GM23338 (cell line): ENCODE data around the gene POLG2. TPM values are rescaled to one million over a fixed set of nuclear protein-coding genes. Genes with fewer than 3 reads are reported as not detected.
A peak's percentile ranks its signal among the peaks of the same experiment; 100 is the strongest.
"Not testable (repeated sequence)": the region's sequence is repeated elsewhere in the genome, so short reads cannot be mapped to it uniquely, and the experiment has no call there.

Experiments used
- ATAC-seq: fragments of 200-7000 bp; cut with Tn5 transposase; 3 replicates; pipeline ENCODE4 v1.9.1; 2020
- DNase-seq: peaks from one replicate; pipeline ENCODE4 v3.0.0-alpha.2; 2015; ENCODE audit warnings: low spot score
- H2AFZ ChIP-seq: fragments of 200-600 bp; sonication (generic); 2 replicates; pipeline ENCODE4 v1.8.0; 2016; ENCODE audit warnings: antibody characterized with exemption, mild to moderate bottlenecking, moderate library complexity
- H3F3A ChIP-seq: fragments of 200-600 bp; sonication (generic); replicated peaks from 2 replicates; pipeline ENCODE4 v1.8.0; 2017; ENCODE audit warnings: antibody characterized with exemption, mixed run types, low read depth
- H3K27ac ChIP-seq: fragments of 200-600 bp; sonication (generic); 2 replicates; pipeline ENCODE4 v1.6.1; 2016; ENCODE audit warnings: low read depth
- H3K27me3 ChIP-seq: fragments of 200-600 bp; sonication (generic); 2 replicates; pipeline ENCODE4 v1.8.0; 2016; ENCODE audit warnings: mild to moderate bottlenecking, mixed run types, moderate library complexity; ENCODE audit not compliant: insufficient read depth
- H3K36me3 ChIP-seq: fragments of 200-600 bp; sonication (generic); 2 replicates; pipeline ENCODE4 v1.8.0; 2016; ENCODE audit warnings: mild to moderate bottlenecking; ENCODE audit not compliant: insufficient read depth
- H3K4me1 ChIP-seq: fragments of 200-600 bp; sonication (generic); 2 replicates; pipeline ENCODE4 v1.8.0; 2016; ENCODE audit warnings: mild to moderate bottlenecking, moderate library complexity; ENCODE audit not compliant: insufficient read depth
- H3K4me2 ChIP-seq: fragments of 200-600 bp; sonication (generic); 2 replicates; pipeline ENCODE4 v1.7.1; 2017; ENCODE audit warnings: mixed run types
- H3K4me3 ChIP-seq: fragments of 200-600 bp; sonication (generic); 2 replicates; pipeline ENCODE4 v1.6.1; 2016; ENCODE audit warnings: mixed run types
- H3K79me2 ChIP-seq: fragments of 200-600 bp; sonication (generic); replicated peaks from 2 replicates; pipeline ENCODE4 v1.8.0; 2017; ENCODE audit warnings: mild to moderate bottlenecking; ENCODE audit not compliant: insufficient read depth
- H3K9me2 ChIP-seq: fragments of 200-600 bp; sonication (generic); 2 replicates; pipeline ENCODE4 v1.8.0; 2017; ENCODE audit not compliant: insufficient read depth
- H4K20me1 ChIP-seq: fragments of 200-600 bp; sonication (generic); replicated peaks from 2 replicates; pipeline ENCODE4 v1.8.0; 2017; ENCODE audit warnings: mild to moderate bottlenecking; ENCODE audit not compliant: insufficient read depth
- H3K27ac Mint-ChIP-seq: 2 replicates; pipeline ENCODE4 v1.8.0; 2020; ENCODE audit warnings: inconsistent platforms, mild to moderate bottlenecking, moderate library complexity, mixed read lengths
- H3K27me3 Mint-ChIP-seq: 3 replicates; pipeline ENCODE4 v1.8.0; 2022; ENCODE audit warnings: low read depth, mild to moderate bottlenecking, moderate library complexity, mixed read lengths, inconsistent platforms; ENCODE audit not compliant: insufficient read depth, poor library complexity
- H3K36me3 Mint-ChIP-seq: 3 replicates; pipeline ENCODE4 v1.8.0; 2021; ENCODE audit warnings: low read depth, mild to moderate bottlenecking, inconsistent platforms, moderate library complexity, mixed read lengths
- H3K4me1 Mint-ChIP-seq: 3 replicates; pipeline ENCODE4 v1.8.0; 2020; ENCODE audit warnings: mild to moderate bottlenecking, inconsistent platforms, mixed read lengths
- H3K4me3 Mint-ChIP-seq: 3 replicates; pipeline ENCODE4 v1.8.0; 2021; ENCODE audit warnings: moderate library complexity, mild to moderate bottlenecking, inconsistent platforms, mixed read lengths
- H3K9me3 Mint-ChIP-seq: 3 replicates; pipeline ENCODE4 v1.8.0; 2020; ENCODE audit warnings: moderate library complexity, mild to moderate bottlenecking, inconsistent platforms, mixed read lengths
- CREB1 ChIP-seq: fragments of 250-450 bp; sonication (Bioruptor Pico); IDR thresholded peaks from 2 replicates; pipeline ENCODE4 v1.5.0; 2020; ENCODE audit warnings: low read depth, mild to moderate bottlenecking, moderate library complexity
- EZH2 ChIP-seq: fragments of 200-600 bp; sonication (generic); IDR thresholded peaks from one replicate; pipeline ENCODE4 v1.8.0; 2017; ENCODE audit warnings: antibody characterized with exemption, mild to moderate bottlenecking, low read depth; ENCODE audit not compliant: unreplicated experiment
- EZH2phosphoT487 ChIP-seq: fragments of 200-600 bp; sonication (generic); IDR thresholded peaks from one replicate; pipeline ENCODE4 v1.8.1; 2018; ENCODE audit warnings: antibody characterized with exemption; ENCODE audit not compliant: unreplicated experiment
- JUNB ChIP-seq: IDR thresholded peaks from one replicate; pipeline ENCODE4 v1.6.1; 2016; ENCODE audit warnings: antibody characterized with exemption; ENCODE audit not compliant: unreplicated experiment
- NANOG ChIP-seq: IDR thresholded peaks from 2 replicates; pipeline ENCODE4 v1.6.1; 2016; ENCODE audit warnings: antibody characterized with exemption, borderline replicate concordance
- POLR2AphosphoS5 ChIP-seq: IDR thresholded peaks from 2 replicates; pipeline ENCODE4 v1.6.1; 2016; ENCODE audit warnings: antibody characterized with exemption, low read depth
- ZNF114 ChIP-seq: fragments of 250-450 bp; sonication (Bioruptor Pico); IDR thresholded peaks from 2 replicates; pipeline ENCODE4 v1.5.0; 2020; ENCODE audit warnings: mild to moderate bottlenecking, moderate library complexity
- microRNA-seq: library from miRNA; unstranded; fragments of <30 nt; microRNA quantifications from one replicate; pipeline ENCODE4, GENCODE V29; 2017
- polyA plus RNA-seq: library from polyadenylated mRNA; unstranded; fragments of >200 nt; fragmentation: Nextera tagmentation; extraction: Ambion mirVana; gene quantifications from 2 replicates; pipeline ENCODE4 v1.2.1, GENCODE V29; 2016
- small RNA-seq: library from RNA; depleted of rRNA; stranded (forward); fragments of <200 nt; gene quantifications from one replicate; pipeline ENCODE3, GENCODE V24; 2014; ENCODE audit warnings: low replicate concordance
- total RNA-seq: library from RNA; depleted of rRNA; stranded (reverse); fragments of >200 nt; shearing (Covaris generic); gene quantifications from 2 replicates; pipeline ENCODE4 v1.2.3, GENCODE V29; 2014; rRNA removed
- TF ChIP-seq, protein P1 (sequence below): IDR thresholded peaks from 2 replicates; pipeline ENCODE4 v1.6.1; 2016; ENCODE audit warnings: antibody characterized with exemption

Gene POLG2
- total and polyA plus RNA-seq, 2 experiments from 2014 or later, result 20.2 to 28.0 TPM

DNA sequence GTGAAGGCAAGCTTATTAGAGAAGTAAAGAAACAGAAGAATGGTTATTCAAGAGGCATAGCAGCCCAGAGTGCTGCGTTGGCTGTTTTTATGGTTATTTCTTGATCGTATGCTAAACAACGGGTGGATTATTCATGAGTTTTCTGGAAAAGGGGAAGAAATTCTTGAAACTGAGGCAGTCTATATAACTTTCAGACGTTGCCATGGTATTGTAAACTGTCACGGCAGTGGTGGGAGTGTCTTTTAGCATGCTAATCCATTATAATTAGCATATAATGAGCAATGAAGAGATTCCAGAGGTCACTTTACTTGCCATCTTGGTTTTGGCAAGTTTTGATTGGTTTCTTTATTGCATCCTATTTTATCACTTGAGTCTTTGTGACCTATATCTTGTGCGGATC is 65.3 kb downstream of the POLG2 start:
- Histone ChIP-seq H3K27ac (no peak overlapping the region), H3K4me1 (no peaks in the 10 kb centered on the region), H3K27me3 (no peaks in the 10 kb centered on the region), H4K20me1 (no peaks in the 10 kb centered on the region), H3K36me3 (peaks cover 4% of the 10 kb centered on the region; the same call in 1 of the 2 replicates), H3K79me2 (no peaks in the 10 kb centered on the region), H2AFZ (no peak overlapping the region), H3K4me2 (no peak overlapping the region), H3K4me3 (no peak overlapping the region), H3F3A (no peaks in the 10 kb centered on the region), H3K9me2 (no peaks in the 10 kb centered on the region)
- ATAC-seq, result no peak
- Mint-ChIP-seq H3K36me3 (peaks cover 28% of the 10 kb centered on the region), H3K27ac (no peak overlapping the region), H3K9me3 (peaks cover 34% of the 10 kb centered on the region), H3K4me3 (no peak overlapping the region), H3K27me3 (peaks cover 6% of the 10 kb centered on the region), H3K4me1 (peaks cover 38% of the 10 kb centered on the region)
- no peak for DNase-seq
- no peak for TF ChIP-seq EZH2
- TF ChIP-seq NANOG, result no peak
- TF ChIP-seq, protein P1, sequence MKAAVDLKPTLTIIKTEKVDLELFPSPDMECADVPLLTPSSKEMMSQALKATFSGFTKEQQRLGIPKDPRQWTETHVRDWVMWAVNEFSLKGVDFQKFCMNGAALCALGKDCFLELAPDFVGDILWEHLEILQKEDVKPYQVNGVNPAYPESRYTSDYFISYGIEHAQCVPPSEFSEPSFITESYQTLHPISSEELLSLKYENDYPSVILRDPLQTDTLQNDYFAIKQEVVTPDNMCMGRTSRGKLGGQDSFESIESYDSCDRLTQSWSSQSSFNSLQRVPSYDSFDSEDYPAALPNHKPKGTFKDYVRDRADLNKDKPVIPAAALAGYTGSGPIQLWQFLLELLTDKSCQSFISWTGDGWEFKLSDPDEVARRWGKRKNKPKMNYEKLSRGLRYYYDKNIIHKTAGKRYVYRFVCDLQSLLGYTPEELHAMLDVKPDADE, result no peak
- TF ChIP-seq ZNF114 (CRISPR knock-in tag), result no peak
- TF ChIP-seq POLR2AphosphoS5, result no peak
- TF ChIP-seq JUNB, result no peak

GRCh38 chr17:64430036-64430435 is 66.8 kb downstream of the POLG2 start:
- not testable (repeated sequence) for H3K27me3 Mint-ChIP-seq, H3K9me2 ChIP-seq

DNA sequence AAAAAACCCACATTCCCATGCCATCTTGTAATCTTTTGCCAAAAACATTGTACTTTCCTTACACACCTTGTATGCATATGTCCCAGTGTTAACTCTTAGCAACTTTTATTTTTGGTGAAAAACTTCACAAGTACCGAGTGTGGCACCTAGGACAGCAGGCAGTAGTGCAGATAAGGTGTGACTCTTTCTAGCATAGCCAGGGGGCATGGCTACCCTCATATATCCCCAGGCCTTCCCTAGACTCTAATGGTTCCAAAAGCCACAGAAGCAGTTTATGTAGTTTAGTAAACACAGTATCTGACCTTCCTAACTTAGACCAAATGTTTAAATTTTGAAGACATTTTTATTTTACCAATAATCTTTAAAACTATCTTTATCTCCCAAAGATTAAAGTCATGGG is 68.4 kb downstream of the POLG2 start:
- peak; percentile 21 for ATAC-seq
- H3K9me3 Mint-ChIP-seq, result peaks cover 15% of the 10 kb centered on the region; the same call in 2 of the 3 replicates
- peaks cover 7% of the 10 kb centered on the region; the same call in 2 of the 3 replicates for H3K36me3 Mint-ChIP-seq
- no peak for DNase-seq
- H3K4me3 Mint-ChIP-seq, result no peak overlapping the region
- Histone ChIP-seq H3K9me2 (no peaks in the 10 kb centered on the region), H3K4me3 (no peak overlapping the region), H4K20me1 (no peaks in the 10 kb centered on the region), H2AFZ (no peak overlapping the region), H3K4me1 (peaks cover 5% of the 10 kb centered on the region; the same call in 1 of the 2 replicates), H3K79me2 (no peaks in the 10 kb centered on the region), H3K27ac (no peak overlapping the region), H3K4me2 (no peak overlapping the region), H3K27me3 (no peaks in the 10 kb centered on the region), H3K36me3 (peaks cover 13% of the 10 kb centered on the region; the same call in 1 of the 2 replicates), H3F3A (no peaks in the 10 kb centered on the region)
- peak overlapping the region; percentile 54; the same call in 1 of the 2 replicates for H3K27ac Mint-ChIP-seq
- no peak for TF ChIP-seq EZH2
- TF ChIP-seq CREB1 (CRISPR knock-in tag), result no peak
- TF ChIP-seq ZNF114 (CRISPR knock-in tag), result no peak
- TF ChIP-seq, protein P1, result no peak
- TF ChIP-seq POLR2AphosphoS5, result no peak
- TF ChIP-seq EZH2phosphoT487, result no peak
- H3K4me1 Mint-ChIP-seq, result peaks cover 66% of the 10 kb centered on the region
- H3K27me3 Mint-ChIP-seq, result peaks cover 7% of the 10 kb centered on the region

More at GRCh38 chr17:64430036-64430435, 66.8 kb downstream of the POLG2 start:
- not testable (repeated sequence) for DNase-seq, H2AFZ ChIP-seq, H3K27ac ChIP-seq, H3K4me3 Mint-ChIP-seq, H3K79me2 ChIP-seq, H3K4me2 ChIP-seq, H3F3A ChIP-seq, H3K27ac Mint-ChIP-seq, ATAC-seq, H3K4me3 ChIP-seq, H3K4me1 ChIP-seq, H3K27me3 ChIP-seq, H4K20me1 ChIP-seq
- Mint-ChIP-seq H3K36me3 (peaks cover 21% of the 10 kb centered on the region), H3K4me1 (peaks cover 52% of the 10 kb centered on the region), H3K9me3 (peaks cover 25% of the 10 kb centered on the region)
- peaks cover 13% of the 10 kb centered on the region; the same call in 1 of the 2 replicates for H3K36me3 ChIP-seq

Small RNA genes lying within 50 kb of the gene (microRNA-seq; reads per million reads assigned to microRNA genes)
- gene MIR3064, result 0.89 reads per million
- not detected for gene MIR5047

Small RNA genes lying within 50 kb of the gene (small RNA-seq; reads per million reads assigned to genes)
- gene ATP5MFP4, result not detected

Other genes with a start within 250 kb of the POLG2 start
- gene TEX2, start 233.8 kb downstream of the POLG2 start, total RNA-seq, result 13.4 and 17.7 TPM in 2 replicates
- 5.6 and 7.5 TPM in 2 replicates for gene TEX2, start 233.8 kb downstream of the POLG2 start, polyA plus RNA-seq
- 0.04 TPM in 1 of 2 replicates, not detected in the other for gene PECAM1, start 106.2 kb downstream of the POLG2 start, total RNA-seq
- not detected in 2 replicates for gene PECAM1, start 106.2 kb downstream of the POLG2 start, polyA plus RNA-seq
- gene MILR1, start 47.9 kb downstream of the POLG2 start, total RNA-seq, result not detected in 2 replicates
- gene MILR1, start 47.9 kb downstream of the POLG2 start, polyA plus RNA-seq, result 0.39 TPM in 1 of 2 replicates, not detected in the other
- gene DDX5, start 9.2 kb upstream of the POLG2 start, total RNA-seq, result 399 and 400 TPM in 2 replicates
- 367 and 447 TPM in 2 replicates for gene DDX5, start 9.2 kb upstream of the POLG2 start, polyA plus RNA-seq
- 41.1 and 81.1 TPM in 2 replicates for gene CEP95, start 9.9 kb upstream of the POLG2 start, total RNA-seq
- gene CEP95, start 9.9 kb upstream of the POLG2 start, polyA plus RNA-seq, result 38.9 and 45.4 TPM in 2 replicates
- gene SMURF2, start 165.3 kb upstream of the POLG2 start, total RNA-seq, result 29.6 and 38.1 TPM in 2 replicates
- 9.4 and 12.1 TPM in 2 replicates for gene SMURF2, start 165.3 kb upstream of the POLG2 start, polyA plus RNA-seq